Omental fat pad (tissue), 4 donors: ENCODE results near the gene DNMT3B. TPM values are rescaled to one million over a fixed set of nuclear protein-coding genes. Genes with fewer than 3 reads are reported as not detected.
"Not testable (repeated sequence)": the region's sequence is repeated elsewhere in the genome, so short reads cannot be mapped to it uniquely, and the experiment has no call there.

Experiments
- ATAC-seq: fragments of 150-250 bp; one replicate; pipeline ENCODE4 v1.9.1; 2016; ENCODE audit warnings: mild to moderate bottlenecking, moderate library complexity; ENCODE audit not compliant: low FRiP score
- DNase-seq: peaks from one replicate; pipeline ENCODE4 v3.0.0-alpha.2; 2019; ENCODE audit warnings: low spot score
- CTCF ChIP-seq, 3 donors: fragments of 450-650 bp; IDR thresholded peaks; one replicate each; pipeline ENCODE4 v1.5.1; 2016 to 2017; ENCODE audit warnings: antibody characterized with exemption in 3 of 3, mild to moderate bottlenecking in 3 of 3, moderate library complexity in 2 of 3
- total RNA-seq, 4 donors: library from RNA; depleted of rRNA; stranded (reverse); fragments of >200 nt; gene quantifications; one replicate each; pipeline ENCODE4 v1.1.0, GENCODE V29; 2016

Gene DNMT3B
- total RNA-seq, 4 donors from 2014 or later: 0.24 to 2.0 (median 0.44) TPM

DNA sequence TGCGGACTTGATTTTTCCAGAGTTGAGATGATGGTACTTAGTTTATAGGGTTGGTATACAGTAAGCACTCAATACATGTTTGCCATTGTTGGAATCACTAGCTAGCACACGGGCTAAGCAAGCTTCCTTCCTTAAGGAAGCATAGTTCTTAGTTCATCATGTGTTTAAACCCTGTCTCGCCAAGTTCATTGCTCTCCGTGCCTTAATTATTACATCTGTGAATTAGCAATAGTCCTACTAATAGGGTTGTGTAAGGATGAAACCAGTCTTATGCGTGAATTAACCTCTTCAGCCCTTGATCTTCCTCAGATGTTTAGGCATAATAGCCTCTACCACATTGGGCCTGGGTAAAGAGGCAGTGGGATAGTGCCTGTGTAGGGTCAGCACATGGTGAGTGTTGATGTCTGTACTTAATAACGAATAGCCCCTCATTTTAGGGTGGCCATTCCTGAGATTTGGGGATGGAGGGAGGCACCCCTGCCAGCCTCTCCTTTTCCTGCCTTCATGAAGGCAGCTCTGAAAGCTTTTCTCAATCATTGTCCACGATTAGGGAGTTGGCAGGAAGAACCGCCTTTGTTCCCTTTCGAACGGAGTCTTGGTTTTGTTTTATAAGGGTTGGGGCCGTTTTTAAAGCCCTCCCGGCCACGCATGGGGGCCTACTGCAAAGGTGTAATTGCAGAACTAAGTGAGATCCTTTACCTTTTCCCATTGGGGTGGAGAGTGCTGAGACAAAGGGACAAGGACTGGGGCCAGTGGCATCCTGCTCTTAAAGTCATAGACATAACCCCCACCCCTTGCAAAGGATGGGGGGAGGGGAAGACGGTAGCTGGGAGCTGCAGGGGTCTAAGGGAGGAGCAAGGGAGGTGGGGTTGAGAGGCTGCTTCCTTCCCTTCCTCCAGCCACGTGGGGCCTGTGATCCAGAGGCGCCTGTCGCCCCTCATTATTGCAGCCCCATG is 2.1 kb downstream of the DNMT3B start:
- DNase-seq (no peak), ATAC-seq (no peak)
- no peak for TF ChIP-seq CTCF (IDR thresholded peaks at IDR 0.05)

DNA sequence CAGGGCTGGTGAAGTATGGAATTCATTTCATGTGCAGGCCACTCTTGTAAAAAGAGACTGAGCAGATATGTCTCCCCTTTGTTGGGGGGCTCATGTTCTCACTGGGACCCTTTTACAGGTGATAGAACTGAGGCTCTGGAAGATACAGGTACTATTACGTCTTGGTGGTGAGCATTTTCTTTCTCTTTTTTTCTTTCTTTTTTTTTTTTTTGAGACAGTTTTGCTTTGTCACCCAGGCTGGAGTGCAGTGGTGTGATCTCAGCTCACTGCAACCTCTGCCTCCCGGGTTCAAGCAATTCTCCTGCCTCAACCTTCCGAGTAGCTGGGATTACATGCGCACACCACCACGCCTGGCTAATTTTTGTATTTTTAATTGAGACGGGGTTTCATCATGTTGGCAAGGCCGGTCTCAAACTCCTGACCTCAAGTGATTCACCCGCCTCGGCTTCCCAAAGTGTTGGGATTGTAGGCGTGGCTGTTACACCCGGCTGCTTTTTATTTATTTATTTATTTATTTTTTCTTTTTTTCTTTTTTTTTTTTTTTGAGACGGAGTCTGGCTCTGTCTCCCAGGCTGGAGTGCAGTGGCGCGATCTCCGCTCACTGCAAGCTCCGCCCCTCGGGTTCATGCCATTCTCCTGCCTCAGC is 3.2 kb downstream of the DNMT3B start:
- ATAC-seq, DNase-seq: not testable (repeated sequence)

DNA sequence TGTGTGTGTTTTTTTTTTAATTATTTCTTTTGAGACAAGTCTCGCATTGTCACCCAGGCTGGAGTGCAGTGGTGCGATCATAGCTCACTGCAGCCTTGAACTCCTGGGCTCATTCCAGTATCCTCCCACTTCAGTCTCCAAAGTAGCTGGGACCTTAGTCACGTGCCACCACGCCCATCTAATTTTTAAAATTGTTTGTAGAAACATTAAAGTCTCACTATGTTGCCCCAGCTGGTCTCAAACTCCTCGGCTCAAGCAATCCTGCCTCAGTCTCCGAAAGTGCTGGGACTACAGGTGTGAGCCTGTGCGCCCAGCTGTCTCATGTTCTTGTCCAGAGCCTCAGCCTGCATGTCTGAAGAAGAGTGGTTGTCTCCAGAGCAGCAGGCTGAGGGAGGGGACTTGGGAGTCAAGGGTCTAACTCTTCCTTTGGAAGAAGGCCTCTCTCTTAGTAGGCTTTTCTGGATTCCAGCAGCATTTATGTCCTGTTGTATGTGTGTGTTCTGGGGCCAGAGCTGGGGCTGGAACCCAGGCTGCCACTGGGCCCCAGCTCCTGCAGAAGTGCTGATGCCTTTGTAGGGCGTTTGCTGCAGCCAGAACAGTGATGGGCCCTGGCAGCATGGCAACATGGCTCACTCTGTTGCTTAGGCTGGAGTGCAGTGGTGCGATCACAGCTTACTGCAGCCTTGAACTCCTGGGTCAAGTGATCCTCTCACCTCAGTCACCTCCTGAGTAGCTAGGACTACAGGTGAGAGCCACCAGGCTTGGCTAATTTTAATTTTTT is 5.4 kb downstream of the DNMT3B start:
- TF ChIP-seq CTCF (IDR thresholded peaks at IDR 0.05): no peak
- ATAC-seq: no peak
- DNase-seq: no peak

DNA sequence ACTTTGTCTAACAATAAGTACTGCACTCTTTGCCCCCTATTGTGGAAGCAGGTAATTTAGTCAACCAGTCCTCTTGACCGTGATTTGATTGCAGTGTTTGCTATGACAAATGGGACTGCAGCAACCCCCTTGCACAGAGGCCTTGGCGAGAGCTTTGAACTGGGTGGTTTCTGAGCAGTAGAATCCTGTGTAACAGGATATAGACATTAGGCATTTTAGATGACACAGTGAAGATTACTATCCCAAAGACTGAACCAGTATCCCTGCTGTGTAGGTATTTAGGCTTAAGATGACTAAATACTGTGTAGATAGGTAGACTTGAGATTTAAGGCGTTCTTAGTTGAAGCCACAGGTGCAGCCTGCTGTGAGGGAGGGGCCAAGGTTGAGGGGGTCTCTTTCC is 9.9 kb downstream of the DNMT3B start:
- DNase-seq (no peak), ATAC-seq (no peak)
- no peak for TF ChIP-seq CTCF (IDR thresholded peaks at IDR 0.05)

- ATAC-seq: no peak
- TF ChIP-seq CTCF (IDR thresholded peaks at IDR 0.05): no peak
- no peak for DNase-seq
Observed at GRCh38 chr20:32773223-32773622, 11.0 kb downstream of the DNMT3B start.

DNA sequence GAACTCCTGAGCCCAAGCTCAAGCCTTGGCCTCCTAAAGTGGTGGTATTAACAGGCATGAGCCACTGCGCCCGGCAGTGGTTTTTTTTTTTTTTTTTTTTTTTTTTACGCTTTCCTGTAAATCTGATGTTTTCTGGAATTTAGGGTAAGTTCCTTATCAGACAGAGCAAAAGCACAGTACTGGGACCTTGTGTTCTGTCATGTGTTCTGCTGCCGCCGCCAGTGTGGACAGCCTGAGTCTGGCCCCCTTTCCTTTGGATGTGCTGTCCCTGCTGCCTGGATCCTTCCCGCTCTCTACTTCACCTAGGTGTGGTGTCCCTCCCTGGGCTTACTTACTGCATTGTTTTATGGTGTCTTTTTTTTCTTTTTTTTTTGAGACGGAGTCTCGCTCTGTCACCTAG is 11.7 kb downstream of the DNMT3B start:
- DNase-seq: no peak
- no peak for ATAC-seq
- TF ChIP-seq CTCF (IDR thresholded peaks at IDR 0.05): no peak

DNA sequence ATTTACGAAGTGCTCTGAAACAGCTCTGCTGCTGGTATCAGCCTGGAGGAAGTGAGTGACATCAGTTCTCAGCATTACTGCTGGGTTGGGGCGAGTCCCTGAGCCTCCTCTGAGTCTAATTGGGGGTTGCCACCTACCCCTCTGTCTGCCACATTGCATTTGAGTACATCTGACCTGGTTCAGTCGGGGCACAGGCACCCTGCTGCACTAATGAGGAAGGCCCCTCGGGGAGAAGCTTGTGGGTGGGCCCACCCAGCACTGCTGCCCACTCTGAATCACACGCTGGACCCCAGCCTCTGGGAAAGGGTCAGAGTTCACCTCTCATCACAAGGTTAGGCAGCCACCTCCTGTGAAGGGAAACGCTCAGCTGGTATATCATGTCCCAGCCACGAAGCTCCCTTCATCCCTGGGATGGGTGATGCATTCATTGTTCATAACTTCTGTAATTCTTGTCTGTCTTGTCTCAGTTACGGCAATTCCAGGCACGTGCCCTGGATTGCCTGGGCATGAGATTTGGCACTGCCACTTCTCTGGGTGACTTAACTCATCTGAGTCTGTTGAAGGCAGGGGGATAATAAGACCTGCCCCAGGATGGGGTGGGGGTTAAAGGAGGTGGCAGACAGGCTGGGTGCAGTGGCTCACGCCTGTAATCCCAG is 13.3 kb downstream of the DNMT3B start:
- no peak for TF ChIP-seq CTCF (IDR thresholded peaks at IDR 0.05)
- ATAC-seq (no peak), DNase-seq (no peak)
